ENCODE results near the gene CRLF2. TPM values are rescaled to one million over a fixed set of nuclear protein-coding genes. Genes with fewer than 3 reads are reported as not detected.

The CRLF2 gene
- polyA plus RNA-seq, 3 donors, result 0.11 to 0.17 TPM; not detected in 1

DNA sequence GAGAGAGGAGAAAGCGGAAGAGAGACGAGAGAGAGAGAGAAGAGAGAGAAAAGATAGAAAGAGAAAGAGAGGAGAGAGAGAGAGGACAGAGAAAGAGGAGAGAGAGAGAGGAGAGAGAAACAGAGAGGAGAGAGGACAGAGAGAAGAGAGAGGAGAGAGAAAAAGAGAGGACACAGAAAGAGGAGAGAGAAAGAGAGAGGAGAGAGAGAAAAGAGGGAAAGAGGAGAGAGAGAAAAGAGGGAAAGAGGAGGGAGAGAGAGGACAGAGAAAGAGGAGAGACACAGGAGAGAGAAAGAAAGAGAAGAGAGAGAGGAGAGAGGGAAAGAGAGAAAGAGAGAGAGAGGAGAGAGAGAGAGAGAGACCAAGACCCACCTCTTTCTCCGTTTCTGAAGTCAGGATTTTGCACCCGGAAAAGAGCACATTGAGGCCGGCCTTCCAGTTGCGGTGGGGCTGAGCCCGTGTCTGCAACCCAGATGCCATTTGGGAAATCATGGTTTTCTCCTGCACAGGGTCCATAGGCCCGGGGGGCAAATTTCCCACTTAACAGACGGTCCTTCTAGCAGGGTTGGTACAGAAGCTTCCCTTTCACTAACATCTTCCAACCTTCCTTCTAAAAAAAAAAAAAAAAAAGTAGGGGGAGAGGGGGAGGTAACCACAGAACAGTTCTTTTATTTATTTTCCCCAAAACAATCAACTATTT, 60.9 kb downstream of the CRLF2 start:
- Histone ChIP-seq H3K27ac (ENCODE audit: low read depth in 1 of 2, low read length in 2 of 2) (no peak overlapping the region), H3K36me3 (replicated peaks in 1 of 2; ENCODE audit: control insufficient read depth in 1 of 2, insufficient read depth in 2 of 2, low read length in 2 of 2) (no peaks in the 10 kb centered on the region), H3K4me1 (ENCODE audit: control insufficient read depth in 1 of 2, insufficient read depth in 2 of 2, low read length in 2 of 2) (no peaks in the 10 kb centered on the region), H3K4me2 (replicated peaks; ENCODE audit: extremely low read depth, low read length, poor library complexity, severe bottlenecking) (no peak overlapping the region), H3K9ac (ENCODE audit: insufficient read depth, low read length, poor library complexity, severe bottlenecking) (no peak overlapping the region), H2AFZ (ENCODE audit: insufficient read depth, low read depth, low read length, poor library complexity, severe bottlenecking) (no peak overlapping the region), H3K79me2 (ENCODE audit: insufficient read depth, low read length) (no peaks in the 10 kb centered on the region), H4K20me1 (ENCODE audit: insufficient read depth, low read length) (no peaks in the 10 kb centered on the region), H3K27me3 (ENCODE audit: control insufficient read depth in 2 of 2, insufficient read depth in 2 of 2, low read length in 2 of 2) (no peaks in the 10 kb centered on the region), H3K4me3 (replicated peaks in 1 of 3; ENCODE audit: low read depth in 2 of 3, low read length in 3 of 3) (no peak overlapping the region), H3K9me3 (replicated peaks in 1 of 2; ENCODE audit: control insufficient read depth in 1 of 2, insufficient read depth in 1 of 2, low read length in 2 of 2) (no peaks in the 10 kb centered on the region)
- intact Hi-C loops (cut with micrococcal nuclease), result no loop called here
- Mint-ChIP-seq H3K4me1 (no peaks in the 10 kb centered on the region), H3K27me3 (ENCODE audit: low read depth in 3 of 3) (peaks cover 6 to 14% (median 10%) of the 10 kb centered on the region in 3 donors), H3K27ac (peak overlapping the region in 1 of 7 donors; percentile 1), H3K4me3 (no peak overlapping the region), H3K9me3 (peaks cover 0 to 6% (median 0%) of the 10 kb centered on the region in 7 donors), H3K36me3 (no peaks in the 10 kb centered on the region)
- DNase-seq, result no peak
- WGBS (ENCODE audit: insufficient coverage), result 77% methylated on average over 7 of the region's 9 CpGs
- TF ChIP-seq CTCF (IDR thresholded peaks at IDR 0.05), result no peak

DNA sequence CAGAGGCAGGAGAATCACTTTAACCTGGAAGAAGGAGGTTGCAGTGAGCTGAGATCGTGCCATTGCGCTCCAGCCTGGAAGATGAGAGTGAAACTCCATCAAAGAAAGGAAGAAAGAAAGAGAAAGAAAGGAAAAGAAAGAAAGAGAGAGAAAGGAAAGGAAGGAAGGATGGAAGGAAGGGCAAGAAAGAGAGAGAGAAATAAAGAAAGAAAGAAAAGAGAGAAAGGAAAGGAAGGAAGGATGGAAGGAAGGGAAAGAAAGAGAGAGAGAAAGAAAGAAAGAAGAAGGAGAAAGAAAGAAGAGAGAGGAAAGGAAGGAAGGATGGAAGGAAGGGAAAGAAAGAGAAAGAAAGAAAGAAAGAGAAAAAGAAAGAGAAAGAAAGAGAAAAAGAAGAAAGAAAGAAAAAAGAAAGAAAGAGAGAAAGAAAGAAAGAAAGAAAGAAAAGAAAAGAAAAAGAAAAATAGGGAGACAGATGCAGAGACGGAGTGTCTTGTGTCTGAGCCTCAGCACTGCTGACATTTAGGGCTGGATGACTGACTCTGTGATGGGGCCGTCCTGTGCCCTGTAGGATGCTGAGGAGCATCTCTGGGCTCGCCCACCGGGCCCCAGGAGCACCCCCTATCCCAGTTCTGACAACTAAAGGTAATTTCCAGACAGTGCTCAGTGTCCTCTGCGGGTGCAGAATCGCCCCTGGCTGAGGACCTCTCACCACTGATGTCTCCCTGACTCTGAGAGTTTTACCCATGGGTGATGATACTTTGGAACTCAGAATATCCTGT, 61.7 kb downstream of the CRLF2 start:
- H3K4me1 ChIP-seq (ENCODE audit: control insufficient read depth in 1 of 2, insufficient read depth in 2 of 2, low read length in 2 of 2), result no peaks in the 10 kb centered on the region
- H2AFZ ChIP-seq (ENCODE audit: insufficient read depth, low read depth, low read length, poor library complexity, severe bottlenecking), result no peak overlapping the region
- no peak overlapping the region for H3K4me3 ChIP-seq (replicated peaks in 1 of 3; ENCODE audit: low read depth in 2 of 3, low read length in 3 of 3)
- H3K27me3 ChIP-seq (ENCODE audit: control insufficient read depth in 2 of 2, insufficient read depth in 2 of 2, low read length in 2 of 2), result no peaks in the 10 kb centered on the region
- H3K9me3 ChIP-seq (replicated peaks in 1 of 2; ENCODE audit: control insufficient read depth in 1 of 2, insufficient read depth in 1 of 2, low read length in 2 of 2), result no peaks in the 10 kb centered on the region
- no peaks in the 10 kb centered on the region for H3K36me3 Mint-ChIP-seq
- no peaks in the 10 kb centered on the region for H3K4me1 Mint-ChIP-seq
- peak; percentile 5 for TF ChIP-seq CTCF (IDR thresholded peaks at IDR 0.05)
- H3K4me3 Mint-ChIP-seq, result no peak overlapping the region
- H3K9ac ChIP-seq (ENCODE audit: insufficient read depth, low read length, poor library complexity, severe bottlenecking), result no peak overlapping the region
- intact Hi-C loops (cut with micrococcal nuclease), result no loop called here
- H3K36me3 ChIP-seq (replicated peaks in 1 of 2; ENCODE audit: control insufficient read depth in 1 of 2, insufficient read depth in 2 of 2, low read length in 2 of 2), result no peaks in the 10 kb centered on the region
- H3K4me2 ChIP-seq (replicated peaks; ENCODE audit: extremely low read depth, low read length, poor library complexity, severe bottlenecking), result no peak overlapping the region
- no peaks in the 10 kb centered on the region for H3K79me2 ChIP-seq (ENCODE audit: insufficient read depth, low read length)
- H3K27ac ChIP-seq (ENCODE audit: low read depth in 1 of 2, low read length in 2 of 2), result no peak overlapping the region
- no peak overlapping the region for H3K27ac Mint-ChIP-seq
- DNase-seq, result no peak
- H3K27me3 Mint-ChIP-seq (ENCODE audit: low read depth in 3 of 3), result peaks cover 5 to 14% (median 10%) of the 10 kb centered on the region in 3 donors
- no peaks in the 10 kb centered on the region for H4K20me1 ChIP-seq (ENCODE audit: insufficient read depth, low read length)
- WGBS (ENCODE audit: insufficient coverage), result 84% methylated on average over 6 of the region's 8 CpGs
- H3K9me3 Mint-ChIP-seq, result peaks cover 0 to 6% (median 0%) of the 10 kb centered on the region in 7 donors
